A673 (cell line): Measurements from ENCODE around the gene DNAJB2.

Experiments
- EZH2 ChIP-seq: fragments of 200-600 bp; sonication (generic); IDR thresholded peaks from 2 replicates; pipeline ENCODE4 v1.6.1; 2017; ENCODE audit warnings: borderline replicate concordance, low read depth, mild to moderate bottlenecking, mixed read lengths, antibody characterized with exemption, low read length; ENCODE audit not compliant: poor library complexity, severe bottlenecking
- TF ChIP-seq, protein P1 (sequence below): fragments of 300-800, 200-600 bp; sonication (generic); conservative IDR thresholded peaks from 2 replicates; pipeline ENCODE4 v1.5.1; 2017; ENCODE audit warnings: low read depth, mild to moderate bottlenecking, antibody characterized with exemption, low read length, moderate library complexity, mixed read lengths

DNA sequence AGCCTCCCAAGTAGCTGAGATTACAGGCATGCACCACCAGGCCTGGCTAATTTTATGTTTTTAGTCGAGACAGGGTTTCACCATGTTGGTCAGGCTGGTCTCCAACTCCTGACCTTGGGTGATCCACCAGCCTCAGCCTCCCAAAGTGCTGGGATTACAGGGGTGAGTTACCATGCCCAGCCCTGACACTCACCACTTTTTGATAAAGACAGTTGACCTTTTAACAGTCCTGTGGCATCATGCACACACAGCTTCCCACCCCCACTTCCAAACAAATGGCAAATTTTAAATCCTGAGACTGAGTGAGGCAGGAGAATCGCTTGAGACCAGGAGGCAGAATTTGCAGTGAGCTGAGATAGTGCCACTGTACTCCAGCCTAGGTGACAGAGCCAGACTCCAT, 6.2 kb upstream of the DNAJB2 start:
- TF ChIP-seq, protein P1, sequence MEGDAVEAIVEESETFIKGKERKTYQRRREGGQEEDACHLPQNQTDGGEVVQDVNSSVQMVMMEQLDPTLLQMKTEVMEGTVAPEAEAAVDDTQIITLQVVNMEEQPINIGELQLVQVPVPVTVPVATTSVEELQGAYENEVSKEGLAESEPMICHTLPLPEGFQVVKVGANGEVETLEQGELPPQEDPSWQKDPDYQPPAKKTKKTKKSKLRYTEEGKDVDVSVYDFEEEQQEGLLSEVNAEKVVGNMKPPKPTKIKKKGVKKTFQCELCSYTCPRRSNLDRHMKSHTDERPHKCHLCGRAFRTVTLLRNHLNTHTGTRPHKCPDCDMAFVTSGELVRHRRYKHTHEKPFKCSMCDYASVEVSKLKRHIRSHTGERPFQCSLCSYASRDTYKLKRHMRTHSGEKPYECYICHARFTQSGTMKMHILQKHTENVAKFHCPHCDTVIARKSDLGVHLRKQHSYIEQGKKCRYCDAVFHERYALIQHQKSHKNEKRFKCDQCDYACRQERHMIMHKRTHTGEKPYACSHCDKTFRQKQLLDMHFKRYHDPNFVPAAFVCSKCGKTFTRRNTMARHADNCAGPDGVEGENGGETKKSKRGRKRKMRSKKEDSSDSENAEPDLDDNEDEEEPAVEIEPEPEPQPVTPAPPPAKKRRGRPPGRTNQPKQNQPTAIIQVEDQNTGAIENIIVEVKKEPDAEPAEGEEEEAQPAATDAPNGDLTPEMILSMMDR: no peak
- no peak for TF ChIP-seq EZH2
